Right renal pelvis (tissue), 4 donors: ENCODE results near the gene IL17REL. TPM values are rescaled to one million over a fixed set of nuclear protein-coding genes. Genes with fewer than 3 reads are reported as not detected.
A peak's percentile ranks its signal among the peaks of the same experiment; 100 is the strongest.

Experiments
- DNase-seq, 4 donors: peaks; one replicate each; pipeline ENCODE4 v3.0.0-alpha.2; 2013; ENCODE audit warnings: low read depth in 4 of 4, low spot score in 3 of 4, missing footprints in 1 of 4
- polyA plus RNA-seq, 4 donors: library from polyadenylated mRNA; unstranded; fragments of 120-200 nt; gene quantifications; one replicate each; pipeline ENCODE4 v1.2.1, GENCODE V29; 2013; ENCODE audit not compliant: insufficient read length in 4 of 4

The IL17REL gene
- polyA plus RNA-seq, 4 donors = 0.03 TPM; not detected in 3

GRCh38 chr22:49970528-49971231 is 41.9 kb downstream of the IL17REL start:
- DNase-seq = peak in 3 of 4 donors; percentile 74 to 81 (median 74)

- DNase-seq = no peak
These were observed 42.6 kb downstream of the IL17REL start for GRCh38 chr22:49969751-49970527.

- no peak for DNase-seq
These were observed 43.5 kb downstream of the IL17REL start for GRCh38 chr22:49968831-49969661.

DNA sequence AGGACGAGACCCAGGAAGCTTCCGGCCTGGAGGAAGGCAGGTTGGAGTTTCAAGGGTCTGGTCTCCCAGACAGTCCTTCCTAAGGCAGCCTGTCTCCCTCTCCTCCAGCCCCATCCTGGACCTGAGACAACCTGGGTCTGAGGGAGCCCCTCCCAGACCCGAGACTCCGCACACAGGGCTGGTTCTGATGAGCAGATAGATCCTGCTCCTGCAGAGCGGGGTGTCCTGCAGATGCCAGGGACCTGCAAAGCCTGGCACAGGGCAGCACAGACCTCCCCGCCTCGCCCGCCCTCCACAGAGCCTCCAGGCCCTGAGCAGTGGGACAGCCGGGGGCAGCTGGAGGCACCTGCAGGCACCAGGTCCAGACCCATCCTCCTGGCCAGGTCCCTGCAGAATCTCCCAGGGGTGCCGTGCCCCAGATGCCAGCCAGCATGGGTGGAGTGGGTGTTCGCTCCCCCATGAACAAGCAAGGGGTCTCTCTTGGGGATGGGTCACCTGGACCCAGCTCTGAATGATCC is 44.2 kb downstream of the IL17REL start:
- no peak for DNase-seq

DNA sequence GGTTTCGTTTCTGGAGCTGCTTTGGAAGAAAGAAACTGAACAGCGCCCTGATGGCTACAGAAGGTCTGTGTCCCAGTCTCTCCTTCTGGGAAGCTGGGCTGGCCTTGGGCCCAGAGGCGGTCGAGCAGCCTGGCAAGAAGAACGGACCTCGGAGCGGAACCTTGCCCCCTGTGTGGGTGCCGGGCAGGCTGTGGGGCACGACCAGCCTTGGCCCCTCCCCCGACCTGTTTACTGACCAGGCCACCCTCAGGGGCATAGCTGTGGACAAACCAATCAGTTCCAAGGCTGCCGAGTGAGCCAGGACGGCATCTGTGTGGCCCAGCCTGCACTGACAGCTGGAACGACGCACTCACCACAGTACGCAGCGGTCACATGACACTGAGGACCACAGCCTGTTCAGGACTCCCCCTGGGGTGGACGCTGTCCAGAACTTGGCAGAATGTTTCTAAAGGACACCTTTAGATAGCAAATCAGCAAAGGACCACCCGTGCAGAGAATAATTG is 44.8 kb downstream of the IL17REL start:
- DNase-seq = no peak

DNA sequence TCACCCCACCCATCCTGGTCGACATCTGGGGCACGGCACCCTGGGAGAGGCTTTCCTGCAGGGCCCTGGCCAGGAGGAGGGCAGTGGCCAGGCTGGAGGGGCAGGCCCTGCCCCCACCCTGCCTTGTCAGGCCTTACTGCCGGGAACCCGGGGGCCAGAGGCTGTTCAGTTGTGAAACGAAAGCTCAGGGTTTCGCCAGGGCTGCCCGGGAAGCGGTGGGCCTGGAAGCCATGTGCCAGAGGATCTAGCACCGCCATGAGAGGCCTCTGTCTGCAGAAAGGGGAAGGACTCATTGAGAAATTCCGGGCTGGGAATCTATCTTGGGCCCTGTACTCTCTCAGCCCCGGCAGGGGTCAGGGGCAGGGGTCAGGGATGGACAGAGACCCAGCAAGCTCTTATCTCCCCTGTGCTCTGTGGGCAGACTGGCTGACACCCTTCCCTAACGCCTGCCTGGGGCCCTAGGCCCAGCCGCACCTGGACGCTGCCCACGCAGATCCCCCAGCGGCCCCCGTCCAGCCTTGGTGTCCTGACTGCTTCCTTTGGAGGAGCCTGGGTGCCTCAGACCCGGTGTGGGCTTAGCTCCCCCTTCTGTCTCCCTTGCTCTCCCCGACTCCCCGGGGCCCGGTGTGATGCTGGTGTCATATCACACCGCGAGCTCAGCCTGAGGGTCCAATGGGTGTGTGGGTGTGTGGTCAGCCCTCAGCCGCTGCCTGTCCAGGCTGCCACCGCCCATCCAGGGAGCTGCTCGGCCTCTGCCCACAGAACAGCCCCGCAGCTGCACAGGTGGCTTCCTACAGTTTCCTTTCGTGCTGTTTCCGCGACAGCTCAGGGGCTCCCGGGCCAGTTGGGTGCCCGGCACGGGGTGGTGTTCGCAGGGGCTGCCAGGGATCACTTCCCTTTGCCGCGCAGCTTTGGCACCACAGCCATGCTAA is 45.5 kb downstream of the IL17REL start:
- DNase-seq = no peak

DNA sequence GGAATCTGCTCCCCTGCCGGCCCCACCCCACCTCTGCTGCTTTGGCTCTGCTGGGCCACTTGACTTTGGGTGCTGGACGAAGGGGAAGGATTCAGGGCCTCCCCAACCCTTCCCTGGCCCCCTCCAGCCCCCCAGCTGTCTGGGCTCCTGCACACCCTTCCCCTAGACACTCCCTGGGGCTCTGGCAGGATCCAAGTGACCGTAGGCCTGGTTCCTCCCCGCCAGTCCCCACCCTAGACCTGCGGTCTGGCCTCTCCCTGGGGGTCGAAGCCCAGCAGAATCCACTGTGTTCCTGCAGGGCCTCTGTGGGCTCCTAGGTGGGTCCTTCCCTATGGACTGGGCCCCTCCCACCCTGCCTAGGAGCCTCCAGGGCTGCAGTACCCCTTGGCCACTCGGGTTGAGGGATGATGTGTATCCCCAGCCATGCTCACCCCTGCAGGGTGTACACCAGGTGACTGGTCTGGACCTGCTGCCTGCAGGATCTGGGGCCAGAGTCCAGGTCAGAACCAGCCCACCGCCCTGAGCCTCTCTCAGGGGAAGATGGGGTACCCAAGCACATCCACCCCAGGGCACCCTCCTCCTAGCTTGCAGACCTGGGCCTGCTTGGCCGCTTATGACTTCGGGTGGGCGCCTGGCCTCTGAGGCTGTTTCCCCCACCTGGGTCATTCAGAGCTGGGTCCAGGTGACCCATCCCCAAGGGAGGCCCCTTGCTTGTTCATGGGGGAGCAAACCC is 46.4 kb downstream of the IL17REL start:
- DNase-seq = no peak

DNA sequence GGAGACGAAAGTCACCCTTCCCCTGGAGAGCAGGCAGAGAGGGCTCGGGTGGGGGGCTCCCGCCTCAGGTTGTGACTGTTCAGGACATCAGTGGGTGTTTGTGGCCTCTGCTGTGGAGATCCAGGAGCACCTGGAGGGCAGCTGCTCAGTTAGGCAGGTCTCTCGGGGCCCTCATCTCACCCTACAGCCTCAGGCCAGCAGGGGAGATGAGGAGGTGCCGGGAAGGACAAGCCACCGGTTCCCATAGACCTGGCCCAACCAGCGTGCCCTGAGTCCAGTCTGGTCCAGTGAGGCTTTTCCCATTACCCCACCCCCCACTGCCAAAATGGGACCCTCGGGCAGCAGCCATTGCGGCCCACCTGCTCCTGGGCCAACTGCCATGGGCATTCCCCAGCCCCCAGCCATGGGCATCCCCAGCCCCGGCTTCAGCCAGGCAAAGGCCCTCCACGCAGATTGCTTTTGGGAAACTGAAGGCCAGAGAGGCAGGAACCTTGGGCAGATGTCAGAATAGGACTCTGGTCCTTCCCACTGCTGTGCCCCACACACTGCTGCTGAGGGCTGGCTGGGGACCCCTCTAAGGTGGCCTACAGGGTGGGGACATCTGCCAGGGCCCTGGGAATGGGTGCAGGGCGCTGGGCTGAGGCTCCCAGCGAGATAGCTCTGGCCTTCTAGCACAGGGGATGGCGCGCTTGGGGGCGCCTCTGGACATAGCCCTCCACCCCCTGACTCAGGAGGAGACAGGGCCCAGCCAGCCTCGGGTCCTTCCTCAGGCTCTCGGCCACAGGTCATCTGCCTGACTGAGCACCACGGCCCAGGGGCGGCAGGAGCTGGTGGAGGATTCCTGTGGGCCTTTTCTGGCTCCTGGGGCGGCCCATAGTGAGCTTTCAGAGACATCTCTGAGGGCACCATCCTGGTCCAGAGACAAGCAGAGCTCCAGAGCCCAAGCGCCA is 47.2 kb downstream of the IL17REL start:
- no peak for DNase-seq

DNA sequence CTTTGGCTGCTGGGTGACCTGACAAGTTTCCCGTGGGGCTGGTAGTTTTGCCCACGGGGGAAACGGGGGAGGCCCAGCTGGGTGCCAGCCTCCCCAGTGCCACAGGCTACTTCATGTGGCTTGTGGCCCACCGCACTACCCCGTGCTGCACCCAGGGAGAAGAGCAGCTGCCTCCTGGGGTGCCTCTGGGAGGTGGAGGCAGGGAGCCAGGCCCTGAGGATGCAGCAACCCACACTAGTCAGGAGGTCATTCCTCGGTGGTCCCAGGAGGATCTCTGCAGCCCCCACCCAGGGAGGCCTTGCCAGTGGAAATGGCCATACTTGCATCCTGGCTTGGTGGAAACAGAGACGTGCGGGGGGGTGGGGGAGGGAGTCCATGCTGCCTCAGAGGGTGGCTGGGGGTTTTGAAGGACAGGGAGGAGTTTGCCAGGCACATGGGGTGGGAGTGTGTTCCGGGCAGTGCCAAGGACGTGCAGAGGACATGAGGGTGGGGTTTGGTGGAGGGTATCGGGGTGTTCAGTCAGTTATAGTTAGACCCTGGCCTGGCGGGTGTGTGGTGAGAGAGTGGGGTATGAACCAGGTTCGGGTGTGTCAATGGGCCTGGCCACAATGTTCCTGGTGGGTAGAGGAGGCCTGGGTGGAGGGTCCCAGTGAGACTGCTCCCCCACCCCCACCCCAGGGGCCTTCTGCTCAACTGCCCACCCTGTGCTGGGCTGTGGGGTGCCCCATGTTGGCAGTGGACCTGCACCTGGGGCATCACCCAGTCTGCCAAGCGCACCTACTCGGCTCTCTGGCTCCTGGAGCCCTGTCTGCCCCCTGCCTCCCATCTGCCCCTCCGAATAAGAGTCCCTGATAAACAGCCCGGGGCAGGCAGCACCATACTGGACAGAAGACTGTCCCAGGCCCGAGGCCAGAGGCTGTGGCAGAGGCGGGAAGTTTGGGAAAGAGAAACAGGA is 48.2 kb downstream of the IL17REL start:
- DNase-seq = no peak

- DNase-seq = no peak
These were observed 48.9 kb downstream of the IL17REL start for GRCh38 chr22:49963647-49964026.

DNA sequence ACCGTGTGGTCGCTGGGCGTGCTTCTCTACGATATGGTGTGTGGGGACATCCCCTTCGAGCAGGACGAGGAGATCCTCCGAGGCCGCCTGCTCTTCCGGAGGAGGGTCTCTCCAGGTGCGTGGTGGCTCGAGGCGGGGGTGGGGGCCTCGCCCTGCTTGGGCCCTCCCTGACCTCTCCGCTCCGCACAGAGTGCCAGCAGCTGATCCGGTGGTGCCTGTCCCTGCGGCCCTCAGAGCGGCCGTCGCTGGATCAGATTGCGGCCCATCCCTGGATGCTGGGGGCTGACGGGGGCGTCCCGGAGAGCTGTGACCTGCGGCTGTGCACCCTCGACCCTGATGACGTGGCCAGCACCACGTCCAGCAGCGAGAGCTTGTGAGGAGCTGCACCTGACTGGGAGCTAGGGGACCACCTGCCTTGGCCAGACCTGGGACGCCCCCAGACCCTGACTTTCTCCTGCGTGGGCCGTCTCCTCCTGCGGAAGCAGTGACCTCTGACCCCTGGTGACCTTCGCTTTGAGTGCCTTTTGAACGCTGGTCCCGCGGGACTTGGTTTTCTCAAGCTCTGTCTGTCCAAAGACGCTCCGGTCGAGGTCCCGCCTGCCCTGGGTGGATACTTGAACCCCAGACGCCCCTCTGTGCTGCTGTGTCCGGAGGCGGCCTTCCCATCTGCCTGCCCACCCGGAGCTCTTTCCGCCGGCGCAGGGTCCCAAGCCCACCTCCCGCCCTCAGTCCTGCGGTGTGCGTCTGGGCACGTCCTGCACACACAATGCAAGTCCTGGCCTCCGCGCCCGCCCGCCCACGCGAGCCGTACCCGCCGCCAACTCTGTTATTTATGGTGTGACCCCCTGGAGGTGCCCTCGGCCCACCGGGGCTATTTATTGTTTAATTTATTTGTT is 49.6 kb downstream of the IL17REL start:
- no peak for DNase-seq

DNA sequence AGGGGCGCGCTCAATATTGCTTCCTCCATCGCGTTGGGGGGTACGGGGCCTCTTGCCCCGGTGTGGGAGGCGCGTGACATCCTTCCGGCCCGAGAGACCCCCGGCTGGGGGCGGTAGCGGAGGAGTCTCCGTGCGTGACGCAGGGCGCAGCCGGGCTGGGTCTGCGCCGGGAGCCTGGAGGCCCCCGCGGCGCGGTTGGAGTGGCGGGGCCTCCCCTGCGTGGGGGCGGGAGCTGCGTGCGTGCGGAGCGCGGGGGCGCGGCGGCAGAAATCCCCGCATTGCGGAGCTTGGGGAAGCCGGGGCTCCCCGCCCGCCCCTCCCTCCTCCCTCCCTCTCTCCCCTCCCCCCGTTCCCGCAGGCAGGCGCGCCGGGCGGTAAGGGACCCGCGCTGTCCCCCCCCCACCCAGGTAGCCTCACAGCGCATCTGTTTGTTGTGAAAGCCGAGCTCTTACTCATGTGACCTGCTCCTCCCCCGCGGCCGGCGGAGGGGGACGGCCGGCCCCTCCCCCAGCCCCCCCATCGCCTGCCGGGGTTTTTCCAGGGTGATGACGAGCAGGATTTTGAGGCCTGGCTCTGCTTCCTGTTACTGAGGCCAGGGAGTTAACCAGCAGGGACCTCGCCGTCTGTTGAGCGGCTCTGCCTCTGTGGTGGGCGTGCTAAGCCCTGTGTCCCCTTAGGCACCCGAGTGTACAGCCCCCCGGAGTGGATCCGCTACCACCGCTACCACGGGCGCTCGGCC is 50.4 kb downstream of the IL17REL start:
- peak in 3 of 4 donors; percentile 65 to 76 (median 75) for DNase-seq

- no peak for DNase-seq
These were observed 51.0 kb downstream of the IL17REL start for GRCh38 chr22:49961601-49962011.

- DNase-seq = no peak
These were observed 51.5 kb downstream of the IL17REL start for GRCh38 chr22:49961005-49961600.
